Right kidney (tissue), 9 donors: Measurements from ENCODE around the gene OR2T29.
"Not testable (repeated sequence)": the region's sequence is repeated elsewhere in the genome, so short reads cannot be mapped to it uniquely, and the experiment has no call there.

Experiments
- DNase-seq: peaks from one replicate; pipeline ENCODE4 v3.0.0-alpha.2; 2016
- long read RNA-seq, 8 donors: transcript quantifications; one replicate each; lab custom pipeline, GENCODE V29; 2026

The OR2T29 gene, protein sequence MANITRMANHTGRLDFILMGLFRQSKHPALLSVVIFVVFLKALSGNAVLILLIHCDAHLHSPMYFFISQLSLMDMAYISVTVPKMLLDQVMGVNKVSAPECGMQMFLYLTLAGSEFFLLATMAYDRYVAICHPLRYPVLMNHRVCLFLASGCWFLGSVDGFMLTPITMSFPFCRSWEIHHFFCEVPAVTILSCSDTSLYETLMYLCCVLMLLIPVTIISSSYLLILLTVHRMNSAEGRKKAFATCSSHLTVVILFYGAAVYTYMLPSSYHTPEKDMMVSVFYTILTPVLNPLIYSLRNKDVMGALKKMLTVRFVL
- long read RNA-seq, donor 1: 0 reads
- long read RNA-seq, donor 2: 0 reads
- long read RNA-seq, donor 3: 0 reads
- long read RNA-seq, donor 4: 0 reads
- long read RNA-seq, donor 5: 0 reads
- long read RNA-seq, donor 6: 0 reads
- long read RNA-seq, donor 7, partial matches to known transcripts: 0 of 1 reads
- long read RNA-seq, donor 7, other reads (novel, unspliced or antisense): 0 of 1 reads
- long read RNA-seq, donor 8: 0 reads

DNA sequence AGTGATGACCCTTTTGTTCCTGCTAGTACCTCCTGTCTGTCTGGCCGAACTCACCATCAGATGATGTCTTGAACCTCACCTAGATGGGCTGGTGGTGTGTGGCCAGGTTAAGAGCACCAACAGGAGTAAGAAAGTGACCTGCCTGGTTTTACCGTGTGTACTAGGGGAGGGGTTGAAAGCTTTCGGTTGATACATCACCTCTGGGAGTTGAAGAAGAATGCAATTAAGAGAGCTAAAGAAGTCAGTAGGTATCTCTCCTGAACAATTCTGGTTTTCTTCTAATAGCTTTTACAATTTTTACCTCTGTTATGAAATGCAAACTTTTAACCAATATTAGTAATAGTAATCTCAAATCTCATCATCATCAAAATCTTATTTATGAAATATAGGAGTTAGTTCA, at the start of gene OR2T29:
OR2T29 (minus strand) TSS at position 101 of the 400 bp plus-strand sequence. CDS start 3,281 bp downstream, outside the sequence.
- DNase-seq: not testable (repeated sequence)

DNA sequence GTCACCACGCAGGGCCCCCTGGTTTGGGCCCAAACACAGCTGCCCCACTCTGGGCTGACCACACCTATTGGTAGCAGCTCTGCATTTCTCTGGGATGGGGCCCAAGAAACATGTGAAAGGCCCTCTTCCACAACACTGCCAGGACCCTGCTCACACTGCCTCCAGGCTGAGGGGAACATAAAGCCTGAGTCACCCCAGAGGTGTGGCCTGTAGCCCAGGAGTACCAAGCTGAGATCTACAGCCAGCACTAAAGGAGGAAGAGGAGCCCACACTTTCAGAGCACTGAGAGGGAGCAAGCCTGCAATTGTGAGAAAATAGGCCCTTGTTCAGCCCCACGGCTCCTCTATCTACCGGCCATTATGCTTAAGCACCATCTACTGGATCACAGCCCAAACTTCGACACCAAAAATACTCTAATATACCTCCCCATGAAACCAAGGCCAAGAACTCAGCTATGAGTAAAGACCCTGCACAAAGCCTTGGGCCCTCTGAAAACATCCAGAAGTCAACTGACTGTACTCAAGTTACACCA, 49.4 kb upstream of the OR2T29 start:
- no peak for DNase-seq

DNA sequence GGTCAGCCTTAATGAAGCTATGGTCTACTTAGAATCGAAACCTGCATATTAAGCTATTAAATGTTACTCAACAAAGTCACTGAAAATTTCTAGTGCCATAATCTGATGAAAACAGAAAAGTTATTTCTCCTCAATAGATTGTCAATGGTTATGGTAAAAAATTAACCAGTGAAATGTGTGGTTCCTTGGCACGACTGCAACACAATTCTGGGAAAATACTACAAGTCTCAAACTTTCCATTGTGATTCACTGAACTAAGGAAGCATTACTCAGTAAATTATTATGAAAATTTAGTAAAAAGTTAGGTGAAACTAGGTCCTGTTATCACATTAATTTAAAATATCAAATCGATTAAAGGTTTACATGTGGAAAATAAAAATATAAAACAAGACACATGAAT, 47.7 kb upstream of the OR2T29 start:
- DNase-seq: no peak

DNA sequence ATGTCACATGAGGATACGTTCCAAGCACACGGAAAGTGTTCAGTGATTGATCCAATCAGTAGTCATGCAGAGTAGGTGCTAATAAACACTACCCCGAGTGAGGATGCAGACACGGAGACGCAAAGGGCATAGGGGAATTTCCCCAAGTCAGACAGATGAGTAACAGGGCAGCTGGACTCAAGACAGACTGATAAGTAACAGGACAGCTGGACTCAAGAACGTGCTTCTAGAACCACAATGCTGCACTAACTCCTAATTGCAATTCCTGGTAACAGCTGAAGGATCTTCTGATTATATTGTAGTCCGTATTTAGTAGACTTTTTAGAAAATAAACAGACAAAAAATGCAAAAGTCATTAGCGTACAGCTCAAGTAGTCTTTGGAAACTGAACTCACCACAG, 36.8 kb upstream of the OR2T29 start:
- DNase-seq: no peak

DNA sequence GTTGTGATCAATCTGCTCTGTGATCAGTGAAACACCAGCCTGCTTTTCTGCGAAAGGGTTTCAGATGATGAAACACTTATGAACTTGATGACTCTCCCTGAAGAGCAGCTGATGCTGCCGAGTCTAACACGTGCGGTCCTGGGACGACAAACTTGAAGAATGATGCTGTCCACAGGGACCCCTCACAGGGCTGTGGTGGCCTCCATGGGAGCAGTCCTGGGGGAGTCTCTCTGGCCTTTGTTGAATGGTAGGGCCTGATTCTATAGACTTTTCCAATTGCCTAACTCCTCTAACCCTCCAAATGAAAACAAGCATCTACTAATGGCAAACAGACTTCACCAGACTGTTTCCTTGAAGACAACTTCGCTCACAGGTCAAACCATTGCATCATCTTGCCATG, 35.0 kb upstream of the OR2T29 start, which contains the start of gene OR2T10:
OR2T10 (minus strand) TSS at position 112 of the 400 bp plus-strand sequence. CDS start 3,932 bp downstream, outside the sequence.
- DNase-seq: no peak

DNA sequence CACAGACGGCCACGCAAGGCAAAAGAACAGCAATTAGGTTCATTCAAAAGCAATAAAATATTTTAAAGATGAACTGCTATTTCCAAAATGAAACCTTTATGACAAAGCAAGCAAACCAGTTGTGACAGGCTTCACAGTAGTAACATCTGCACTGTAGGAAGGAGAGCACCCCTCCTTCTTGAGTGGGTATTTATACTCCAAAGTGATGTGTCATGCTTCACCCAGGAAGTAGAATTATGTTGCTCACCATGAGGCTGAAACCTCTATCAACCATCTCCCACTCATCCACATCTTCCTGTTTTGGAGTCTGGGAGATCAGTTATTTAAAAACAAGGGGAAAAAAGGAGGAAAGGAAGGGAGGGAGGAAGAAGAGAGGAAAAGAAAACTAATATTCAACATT, 34.0 kb upstream of the OR2T29 start:
- no peak for DNase-seq

DNA sequence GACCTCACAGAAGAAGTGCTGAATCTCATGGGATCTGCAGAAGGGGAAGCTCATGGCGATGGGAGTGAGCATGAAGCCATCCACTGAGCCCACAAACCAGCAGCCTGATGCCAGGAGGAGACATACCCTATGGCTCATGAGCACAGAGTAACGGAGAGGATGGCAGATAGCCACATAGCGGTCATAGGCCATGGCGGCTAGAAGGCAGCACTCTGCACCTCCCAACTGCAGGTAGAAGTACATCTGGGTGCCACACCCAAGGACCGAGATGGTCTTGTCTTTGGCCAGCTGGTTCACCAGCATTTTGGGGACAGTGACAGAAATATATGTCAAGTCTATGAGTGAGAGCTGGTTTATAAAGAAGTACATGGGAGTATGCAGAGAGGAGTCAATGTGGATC, 30.7 kb upstream of the OR2T29 start:
- no peak for DNase-seq

DNA sequence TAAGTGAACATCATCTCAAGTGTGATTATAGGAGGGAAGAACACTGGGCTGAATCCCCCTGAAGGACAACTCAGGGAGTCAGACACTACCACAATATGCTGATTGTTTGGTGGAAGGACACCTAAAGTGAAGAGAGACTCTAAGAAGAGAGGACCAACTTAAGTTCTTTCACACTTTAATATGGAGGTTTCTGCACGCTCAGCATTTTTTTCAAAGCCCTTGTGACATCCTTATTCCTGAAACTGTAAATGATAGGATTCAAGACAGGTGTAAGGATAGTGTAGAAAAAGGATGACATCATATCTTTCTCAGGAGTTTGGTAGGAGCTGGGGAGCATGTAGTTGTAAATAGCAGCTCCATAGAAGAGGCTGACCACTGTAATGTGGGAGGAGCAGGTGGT, 30.1 kb upstream of the OR2T29 start:
- no peak for DNase-seq

DNA sequence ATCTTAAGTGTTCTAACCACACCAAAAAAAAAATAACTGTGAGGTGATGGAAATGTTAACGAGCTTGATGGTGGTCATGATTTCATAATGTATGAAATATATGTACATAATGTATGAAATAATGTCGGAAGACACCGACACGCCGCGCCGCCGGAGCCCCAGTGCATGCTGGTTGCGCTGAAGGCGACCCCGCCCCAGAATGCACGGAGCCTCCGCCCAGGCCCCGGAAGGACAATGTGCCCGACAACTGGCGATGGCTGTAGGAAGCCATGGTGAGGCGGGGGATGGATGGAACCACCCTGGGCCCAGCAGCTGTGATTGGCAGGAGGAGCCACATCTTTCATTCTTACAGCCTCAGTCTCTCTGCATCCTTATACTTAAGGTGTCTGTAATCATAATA, 27.5 kb upstream of the OR2T29 start:
- no peak for DNase-seq

DNA sequence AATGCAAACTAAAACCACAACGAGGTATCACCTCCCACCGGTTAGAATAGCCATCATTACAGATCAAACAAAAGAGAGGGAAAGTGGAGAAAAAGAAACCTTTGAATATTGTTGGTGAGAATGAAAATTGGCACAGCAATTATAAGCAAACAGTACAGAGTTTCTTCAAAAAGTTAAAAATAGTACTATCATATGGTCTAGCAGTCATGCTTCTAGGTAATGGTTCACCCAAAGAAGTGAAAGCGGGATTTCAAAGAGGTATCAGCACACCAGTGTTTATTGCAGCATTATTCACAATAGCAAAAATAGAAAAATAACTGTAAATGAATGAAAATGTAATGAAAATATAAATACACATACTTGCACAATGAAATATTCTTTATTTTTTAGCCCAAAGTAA, 26.8 kb upstream of the OR2T29 start:
- DNase-seq: no peak

DNA sequence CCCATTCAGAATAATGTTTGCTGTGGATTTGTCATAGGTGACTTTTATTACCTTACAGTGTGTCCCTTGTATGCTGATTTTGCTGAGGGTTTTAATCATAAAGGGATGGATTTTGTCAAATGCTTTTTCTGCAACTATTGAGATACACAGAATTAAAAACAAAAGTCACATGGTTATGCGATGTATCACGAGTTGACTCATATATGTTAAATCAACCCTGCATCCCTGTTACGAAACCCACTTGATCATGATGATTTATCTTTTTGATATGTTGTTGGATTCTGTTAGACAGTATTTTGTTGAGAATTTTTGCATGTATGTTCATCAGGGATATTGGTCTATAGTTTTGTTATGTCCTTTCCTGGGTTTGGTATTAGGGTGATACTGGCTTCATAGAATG, 22.7 kb upstream of the OR2T29 start:
- DNase-seq: no peak

DNA sequence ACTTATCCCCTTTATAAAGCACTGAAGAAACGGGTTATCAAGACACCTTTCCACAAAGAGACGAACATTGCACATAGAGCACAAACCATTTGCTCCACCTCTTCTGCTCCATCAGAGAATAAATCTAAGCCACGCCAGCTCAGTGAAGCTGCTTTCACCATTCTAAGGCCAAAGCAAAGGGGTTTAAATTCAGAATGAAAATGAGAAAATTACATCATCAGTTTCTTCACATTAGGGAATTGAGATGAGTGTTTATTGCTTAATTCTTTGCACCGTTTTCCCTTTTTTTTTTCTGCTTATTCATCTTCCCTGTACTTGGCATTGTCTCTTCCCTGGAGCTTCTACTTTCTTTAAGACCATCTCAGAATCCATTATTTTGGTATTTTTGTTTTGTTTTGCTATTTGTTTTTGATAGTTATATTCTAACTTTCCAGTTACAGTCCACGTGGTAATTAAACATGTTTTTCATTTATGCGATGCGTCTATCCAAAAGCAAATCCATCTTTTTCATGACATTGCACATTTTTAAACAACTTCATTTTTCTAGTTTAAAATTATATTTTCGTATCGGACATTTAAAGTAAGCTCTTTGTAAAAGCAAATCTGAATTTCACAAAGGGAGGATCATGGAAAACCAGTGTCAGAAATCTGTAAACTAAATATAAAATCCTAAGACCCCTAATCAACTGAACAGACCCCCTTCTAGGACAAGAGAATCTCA, 13.8 kb upstream of the OR2T29 start:
- DNase-seq: no peak

DNA sequence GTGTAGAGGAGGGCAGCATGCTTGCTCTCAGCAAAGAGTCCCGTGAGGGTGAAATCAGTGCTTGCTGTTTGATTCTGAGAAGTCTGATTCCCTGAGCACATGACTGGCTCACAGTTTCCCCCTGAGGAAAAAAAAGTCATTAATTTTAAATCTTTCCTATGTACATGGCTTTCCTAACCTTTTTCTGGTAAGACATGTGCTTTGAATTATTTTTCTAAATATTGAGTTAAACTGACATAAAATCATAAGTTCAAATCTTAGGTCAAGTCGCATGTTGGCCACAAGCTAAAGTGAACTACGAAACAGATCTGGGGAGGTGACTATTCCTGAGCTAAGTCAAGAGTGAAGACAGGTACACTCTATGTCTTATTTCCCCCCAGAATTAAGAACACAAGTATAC, 12.1 kb upstream of the OR2T29 start, which contains the start of gene OR2T34:
OR2T34 (minus strand) TSS at position 101 of the 400 bp plus-strand sequence; CDS start at position 101, 0 bp downstream.
- not testable (repeated sequence) for DNase-seq

DNA sequence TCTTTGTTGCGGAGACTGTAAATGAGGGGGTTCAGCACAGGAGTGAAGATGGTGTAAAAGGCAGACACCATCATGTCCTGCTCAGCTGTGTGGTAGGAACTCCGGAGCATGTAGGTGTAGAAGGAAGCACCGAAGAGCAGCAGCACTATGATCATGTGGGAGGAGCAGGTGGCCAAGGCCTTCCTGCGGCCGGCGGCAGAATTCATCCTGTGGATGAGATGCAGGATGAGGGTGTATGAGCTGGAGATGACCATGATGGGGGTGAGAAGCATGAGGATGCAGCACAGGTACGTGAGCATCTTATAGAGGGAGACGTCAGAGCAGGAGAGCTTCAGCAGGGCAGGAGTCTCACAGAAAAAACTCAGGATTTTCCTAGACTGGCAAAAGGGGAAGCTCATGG, 11.3 kb upstream of the OR2T29 start:
- DNase-seq: not testable (repeated sequence)

DNA sequence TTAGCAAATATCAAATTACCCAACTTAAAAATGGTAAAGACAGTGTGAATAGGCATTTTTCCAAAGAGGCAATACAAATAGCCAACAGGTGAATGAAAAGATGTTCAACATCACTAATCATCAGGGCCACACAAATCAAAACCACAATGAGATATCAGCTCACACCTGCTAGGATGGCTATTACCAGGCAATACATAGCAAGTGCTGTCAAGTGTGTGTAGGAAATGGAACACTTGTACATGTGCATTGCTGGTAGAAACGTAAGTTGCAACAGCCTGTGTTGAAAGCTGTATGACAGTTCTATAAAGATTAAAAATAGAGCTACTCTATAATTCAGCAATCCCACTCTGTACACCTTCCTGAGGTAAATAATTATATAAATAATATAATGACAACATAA, 9.5 kb upstream of the OR2T29 start:
- DNase-seq: not testable (repeated sequence)

DNA sequence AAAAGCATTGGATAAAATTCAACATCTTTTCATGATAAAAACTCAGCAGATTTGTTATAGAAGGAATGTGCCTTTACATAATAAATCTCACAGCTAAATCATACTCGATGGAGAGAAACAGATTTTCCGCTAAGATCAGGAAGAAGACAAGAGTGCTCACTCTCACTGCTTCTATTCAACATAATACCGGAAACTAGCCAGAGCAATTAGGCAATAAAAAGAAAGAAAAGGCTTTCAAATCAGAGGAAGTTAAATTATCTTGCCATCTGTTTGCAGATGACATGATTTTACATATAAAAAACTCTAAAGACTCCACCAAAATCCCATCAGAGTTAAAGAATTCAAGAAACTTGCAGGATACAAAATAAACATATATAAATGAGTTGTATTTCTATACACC, 8.2 kb upstream of the OR2T29 start:
- DNase-seq: not testable (repeated sequence)

DNA sequence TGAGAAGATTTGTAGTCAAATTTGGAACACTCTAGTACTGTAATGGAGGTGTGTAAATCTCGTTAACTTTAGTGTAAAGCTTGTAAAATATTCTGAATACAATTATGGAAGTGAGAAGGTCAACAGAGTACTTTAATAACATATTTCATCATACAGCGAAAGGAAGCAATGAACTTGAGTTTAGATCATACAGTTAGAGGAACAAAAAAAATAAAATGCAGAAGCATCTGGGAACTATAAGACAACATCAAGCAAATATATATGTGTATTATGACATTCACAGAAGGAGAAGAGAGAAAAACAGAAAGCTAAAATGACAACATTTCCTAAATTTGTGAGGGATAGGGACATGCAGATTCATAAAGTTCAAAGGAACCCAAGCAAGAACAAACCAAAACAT, 6.5 kb upstream of the OR2T29 start:
- DNase-seq: not testable (repeated sequence)

DNA sequence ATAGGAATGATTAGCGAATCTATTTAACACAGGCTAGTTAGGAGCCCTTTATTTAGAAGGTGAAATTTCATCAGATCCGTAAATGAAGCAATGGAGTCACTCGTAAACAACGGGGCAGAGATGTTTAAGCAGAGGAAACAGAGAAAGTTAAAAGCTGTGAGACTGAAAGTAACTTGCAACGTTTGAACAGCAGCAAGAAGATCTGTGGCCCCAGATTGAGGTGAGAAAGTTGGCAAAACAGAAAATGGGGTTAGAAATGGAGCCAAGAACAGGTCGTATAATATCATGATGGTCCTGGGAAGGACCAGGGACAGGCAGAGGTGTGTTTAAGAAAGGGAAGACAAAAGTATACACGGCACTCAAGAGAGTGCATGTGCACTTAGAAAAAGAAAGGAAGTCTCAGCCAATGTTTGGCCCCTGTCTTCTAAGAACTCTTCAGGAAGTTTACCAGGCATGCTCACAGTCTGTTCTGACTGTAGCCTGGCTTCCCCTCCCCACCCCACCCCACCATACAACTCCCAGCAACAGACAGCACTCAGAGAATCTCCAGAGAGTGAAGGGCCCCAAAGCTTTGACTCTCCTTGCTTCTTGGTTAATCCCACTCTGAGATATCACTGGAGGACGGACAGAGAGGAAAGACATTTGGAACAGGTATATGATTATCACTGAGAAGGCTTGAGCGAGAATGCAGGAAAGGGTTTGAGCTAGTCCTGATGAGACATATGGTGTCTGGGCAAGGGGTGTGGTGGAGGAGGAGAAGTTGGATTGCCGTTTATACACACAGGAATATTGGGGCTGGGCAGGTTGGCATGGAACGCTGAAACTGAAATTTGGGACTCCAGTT, 3.2 kb upstream of the OR2T29 start:
- not testable (repeated sequence) for DNase-seq

DNA sequence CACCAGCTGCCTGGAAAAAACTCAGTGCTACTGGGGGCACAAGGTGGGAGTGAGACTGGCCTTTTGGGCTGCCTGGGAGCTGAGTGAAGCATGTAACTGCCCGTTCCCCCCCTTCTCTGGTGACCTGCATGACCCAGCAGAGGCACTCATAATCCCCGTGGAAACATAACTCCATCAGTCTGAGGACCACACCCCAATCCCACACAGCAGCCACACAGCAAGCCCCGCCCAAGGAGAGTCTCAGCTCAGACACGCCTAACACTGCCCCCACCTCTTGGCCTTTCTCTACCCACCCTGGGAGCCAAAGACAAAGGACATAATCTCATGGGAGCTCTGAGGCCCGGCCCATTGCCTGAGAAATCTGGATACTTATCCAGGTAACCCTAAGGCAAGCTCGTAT, 11.5 kb downstream of the OR2T29 start:
- not testable (repeated sequence) for DNase-seq

DNA sequence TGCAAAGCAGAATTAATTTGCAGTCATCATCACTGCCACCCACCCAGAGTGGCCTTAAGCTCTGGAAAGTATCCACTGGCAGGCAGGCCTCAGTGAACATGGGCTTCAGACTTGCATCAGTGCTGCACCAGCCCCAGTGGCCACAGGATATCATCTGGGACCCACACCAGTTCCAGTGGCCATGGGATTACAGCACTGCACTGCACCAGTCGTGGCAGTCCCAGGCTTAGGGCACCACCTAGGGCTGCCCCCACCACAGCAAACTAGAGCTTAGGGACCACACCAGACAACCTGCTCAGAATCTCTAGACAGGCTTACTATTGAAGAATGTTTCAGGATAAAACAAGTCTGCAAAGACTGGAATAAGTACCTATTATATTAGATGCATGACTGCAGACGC, 15.2 kb downstream of the OR2T29 start:
- DNase-seq: not testable (repeated sequence)

DNA sequence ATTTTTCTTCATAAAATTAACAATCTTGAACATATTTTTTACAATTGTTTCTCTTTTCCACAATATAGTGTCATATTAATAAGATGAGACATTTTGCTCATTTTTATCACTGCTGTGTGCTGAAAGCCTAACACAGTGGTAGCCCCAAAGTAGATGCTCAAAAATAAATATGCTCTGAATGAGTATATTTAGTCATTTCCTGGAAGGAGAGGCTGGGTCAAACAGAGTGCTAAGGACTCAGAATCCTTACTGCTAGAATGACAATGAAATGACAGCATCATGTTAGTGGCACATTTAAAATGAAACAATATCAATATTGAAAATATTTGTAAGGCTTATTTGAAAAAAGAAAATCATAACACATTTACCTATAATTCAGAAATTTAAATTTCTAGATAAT, 25.1 kb downstream of the OR2T29 start:
- not testable (repeated sequence) for DNase-seq

DNA sequence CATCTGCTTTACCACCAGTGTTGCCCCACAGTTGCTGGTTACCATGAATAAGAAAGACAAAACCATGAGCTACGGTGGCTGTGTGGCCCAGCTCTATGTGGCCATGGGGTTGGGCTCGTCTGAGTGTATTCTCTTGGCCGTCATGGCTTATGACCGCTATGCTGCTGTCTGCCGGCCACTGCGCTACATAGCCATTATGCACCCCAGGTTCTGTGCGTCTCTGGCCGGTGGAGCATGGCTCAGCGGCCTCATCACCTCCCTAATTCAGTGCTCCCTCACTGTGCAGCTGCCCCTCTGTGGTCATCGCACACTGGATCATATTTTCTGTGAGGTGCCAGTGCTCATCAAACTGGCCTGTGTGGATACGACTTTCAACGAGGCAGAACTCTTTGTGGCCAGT, 40.7 kb downstream of the OR2T29 start:
- DNase-seq: no peak
